NCI-H2029 treated with DMSO at 0.1 percent for 48 hours (cell line): ENCODE results near the gene CDC42BPB.
"Not testable (repeated sequence)": the region's sequence is repeated elsewhere in the genome, so short reads cannot be mapped to it uniquely, and the experiment has no call there.

ENCODE experiments used
- DNase-seq: peaks from one replicate; lab custom pipeline; 2025; lab: John Stamatoyannopoulos, UW

The CDC42BPB gene

DNA sequence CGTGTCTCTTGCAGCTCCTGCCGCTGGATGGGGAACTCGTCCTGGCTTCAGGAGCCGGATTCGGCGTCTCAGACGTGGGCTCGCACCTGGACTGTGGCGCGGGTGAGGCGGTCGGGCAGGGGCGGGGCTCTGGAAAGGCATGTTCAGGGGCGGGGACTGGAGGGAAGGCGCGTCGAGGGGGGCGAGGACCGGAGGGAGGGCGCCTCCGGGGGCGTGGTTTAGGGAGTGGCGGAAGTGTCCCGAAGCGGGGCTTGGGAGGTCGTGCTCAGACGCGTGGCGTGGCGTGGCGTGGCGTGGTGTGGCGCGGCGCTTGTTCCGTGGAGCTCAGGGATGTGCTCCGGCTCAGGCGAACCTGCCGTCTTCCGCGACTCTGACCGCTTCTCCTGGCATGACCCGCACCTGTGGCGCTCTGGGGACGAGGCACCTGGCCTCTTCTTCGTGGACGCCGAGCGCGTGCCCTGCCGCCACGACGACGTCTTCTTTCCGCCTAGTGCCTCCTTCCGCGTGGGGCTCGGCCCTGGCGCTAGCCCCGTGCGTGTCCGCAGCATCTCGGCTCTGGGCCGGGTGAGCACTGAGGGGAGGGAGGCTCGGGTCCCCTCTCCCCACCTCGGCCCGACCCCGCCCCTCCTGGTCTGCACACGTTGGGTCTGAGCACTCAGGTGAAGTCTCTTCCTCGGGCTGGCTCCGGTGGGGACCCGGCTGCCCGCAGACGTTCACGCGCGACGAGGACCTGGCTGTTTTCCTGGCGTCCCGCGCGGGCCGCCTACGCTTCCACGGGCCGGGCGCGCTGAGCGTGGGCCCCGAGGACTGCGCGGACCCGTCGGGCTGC, 128.7 kb downstream of the CDC42BPB start:
- DNase-seq = peak; percentile 3

DNA sequence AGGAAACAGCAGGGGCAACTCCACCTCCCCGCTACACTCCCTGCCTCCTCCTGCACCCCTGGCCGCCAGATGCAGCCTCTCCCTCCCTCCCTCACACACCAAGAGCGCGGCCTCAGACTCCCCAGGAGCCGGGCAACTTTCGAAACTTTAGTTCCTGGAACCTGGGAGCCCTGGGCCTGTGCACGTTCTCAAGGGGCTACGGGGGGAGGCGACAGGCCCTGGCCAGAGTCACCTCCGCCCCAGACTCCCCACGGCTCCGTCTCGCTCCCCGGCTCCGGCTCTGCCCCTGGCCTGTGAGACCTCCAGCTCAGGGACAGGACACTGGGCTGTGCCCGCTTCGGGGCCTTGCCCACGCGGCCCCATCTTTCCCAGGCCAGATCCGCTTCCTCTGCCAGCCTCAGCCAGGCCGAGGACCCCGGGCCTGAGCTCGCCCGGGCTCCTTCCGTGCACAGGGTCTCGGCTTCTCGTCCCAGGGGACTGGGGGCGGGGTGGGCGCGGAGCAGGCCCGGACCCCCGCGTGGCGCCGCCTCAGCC, 129.4 kb downstream of the CDC42BPB start:
- DNase-seq = no peak

DNA sequence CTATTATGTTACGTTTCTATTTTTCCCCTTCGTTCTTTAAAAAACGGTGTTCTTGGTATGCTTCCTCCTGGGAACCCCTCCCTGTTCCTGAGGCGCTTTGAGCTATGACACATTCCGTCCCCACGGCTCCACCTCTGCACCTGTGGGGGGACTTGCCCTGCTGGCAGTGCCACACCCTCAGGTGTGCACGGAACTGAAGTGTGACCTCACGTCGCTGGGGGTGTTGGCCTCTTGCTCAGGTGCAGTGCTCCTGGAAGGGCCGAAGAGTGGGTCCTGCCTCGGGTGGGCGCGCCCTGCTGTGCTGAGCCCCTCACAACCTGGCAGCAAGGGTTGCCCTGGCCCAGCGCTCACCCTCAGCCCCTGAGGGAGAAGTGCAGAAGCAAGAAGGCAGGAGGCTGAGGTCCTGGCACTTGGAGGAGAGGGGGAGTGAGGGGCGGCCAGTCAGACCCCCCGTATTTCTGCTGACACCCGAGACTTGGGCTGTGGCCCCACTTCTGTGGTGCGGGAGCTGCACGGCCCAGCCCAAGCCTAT, 129.9 kb downstream of the CDC42BPB start:
- no peak for DNase-seq

DNA sequence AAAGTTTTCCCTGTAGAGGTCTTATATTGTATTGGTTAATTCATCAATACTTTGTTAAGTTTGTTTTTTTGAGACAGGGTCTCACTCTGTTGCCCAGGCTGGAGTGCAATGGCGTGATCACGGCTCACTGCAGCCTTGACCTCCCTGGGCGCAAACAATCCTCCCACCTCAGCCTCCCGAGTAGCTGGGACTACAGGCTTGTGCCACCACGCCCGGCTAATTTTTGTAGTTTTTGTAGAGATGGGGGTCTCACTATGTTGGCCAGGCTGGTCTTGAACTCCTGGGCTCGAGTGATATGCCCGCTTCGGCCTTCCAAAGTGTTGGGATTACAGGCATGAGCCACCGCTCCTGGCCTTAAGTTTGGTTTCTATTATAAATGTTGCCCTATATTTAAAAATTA, 130.5 kb downstream of the CDC42BPB start:
- DNase-seq = not testable (repeated sequence)

DNA sequence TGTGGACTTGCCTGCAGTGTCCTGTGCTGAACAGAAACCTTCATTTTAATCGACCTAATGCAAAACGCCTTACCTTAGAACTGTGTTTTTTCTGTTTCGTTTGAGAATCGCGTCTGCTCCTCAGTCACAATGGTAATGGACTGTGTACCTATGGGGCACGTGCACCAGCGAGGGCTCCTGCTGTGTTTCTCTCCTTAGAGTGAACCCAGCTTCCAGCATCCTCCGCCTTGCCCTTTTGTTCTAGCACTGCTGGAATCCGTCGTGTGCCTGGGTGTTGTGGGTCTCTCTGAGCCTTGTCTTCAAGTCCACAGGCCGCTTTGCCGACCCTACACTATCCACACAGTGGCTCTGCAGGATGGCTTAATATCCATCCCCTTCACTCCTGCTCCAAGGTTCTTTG, 131.2 kb downstream of the CDC42BPB start:
- DNase-seq = no peak

DNA sequence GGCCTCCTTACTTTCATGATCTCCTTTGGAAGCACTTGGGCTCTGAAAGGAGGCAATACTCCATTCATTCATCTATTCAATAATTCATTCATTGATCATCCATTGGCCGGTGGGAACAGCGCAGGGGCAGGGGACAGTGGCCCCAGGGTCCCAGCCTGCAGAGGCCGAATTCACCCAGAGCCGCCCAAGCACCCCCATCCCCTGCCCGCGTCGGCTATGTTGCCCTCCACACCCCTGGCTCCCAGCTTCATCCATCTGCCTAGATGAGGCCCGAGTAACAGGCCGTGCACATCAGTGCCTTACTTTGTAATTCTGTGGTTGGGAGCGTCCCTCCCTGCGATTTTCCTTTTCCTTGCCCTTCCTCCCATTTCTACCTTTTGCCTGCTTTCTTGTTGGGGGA, 131.7 kb downstream of the CDC42BPB start:
- DNase-seq = no peak

DNA sequence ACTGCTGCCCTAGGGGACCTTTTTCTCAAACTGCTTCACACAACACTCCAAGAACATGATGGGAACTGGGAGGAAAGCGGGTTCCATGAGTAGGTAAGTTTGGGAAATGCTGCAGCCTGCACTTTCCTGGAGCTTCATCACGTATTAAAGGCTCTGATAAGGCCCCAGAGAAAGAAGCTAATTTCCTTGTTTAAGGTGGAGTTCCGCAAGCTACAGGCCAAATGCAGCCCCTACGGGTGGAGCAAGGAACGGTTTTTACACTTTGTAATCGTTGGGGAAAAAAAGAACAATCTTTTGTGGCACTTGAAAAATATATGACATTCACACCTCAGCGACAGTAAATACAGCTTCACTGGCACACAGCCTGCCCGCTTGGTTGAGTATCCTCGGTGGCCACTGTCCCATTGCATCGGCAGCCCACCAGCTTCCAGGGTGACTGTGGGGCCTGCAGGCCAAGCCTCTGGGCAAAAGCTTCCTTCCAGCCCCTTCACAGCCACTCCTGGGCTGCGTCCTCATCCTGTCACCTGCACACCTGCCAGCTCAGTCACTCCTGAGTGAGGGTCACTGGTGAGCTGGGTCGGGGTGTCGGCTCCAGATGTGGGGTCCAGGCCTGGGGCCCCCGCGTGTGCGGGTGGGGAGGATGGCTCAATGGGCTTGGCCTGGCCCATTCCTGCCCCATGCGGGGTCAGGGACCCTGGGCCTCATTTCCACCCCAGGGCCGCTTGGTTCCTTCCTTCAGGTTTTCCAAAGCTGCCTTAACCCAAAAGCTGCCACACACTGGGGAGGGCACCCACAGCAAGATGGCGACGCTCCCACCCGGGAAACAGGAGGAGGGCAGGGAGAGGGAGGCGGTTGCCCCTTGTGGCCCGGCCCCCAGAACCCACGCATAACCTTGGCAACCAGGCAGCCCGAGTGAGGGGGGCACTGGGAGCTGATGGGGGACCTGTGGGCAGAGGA, 132.4 kb downstream of the CDC42BPB start:
- no peak for DNase-seq

DNA sequence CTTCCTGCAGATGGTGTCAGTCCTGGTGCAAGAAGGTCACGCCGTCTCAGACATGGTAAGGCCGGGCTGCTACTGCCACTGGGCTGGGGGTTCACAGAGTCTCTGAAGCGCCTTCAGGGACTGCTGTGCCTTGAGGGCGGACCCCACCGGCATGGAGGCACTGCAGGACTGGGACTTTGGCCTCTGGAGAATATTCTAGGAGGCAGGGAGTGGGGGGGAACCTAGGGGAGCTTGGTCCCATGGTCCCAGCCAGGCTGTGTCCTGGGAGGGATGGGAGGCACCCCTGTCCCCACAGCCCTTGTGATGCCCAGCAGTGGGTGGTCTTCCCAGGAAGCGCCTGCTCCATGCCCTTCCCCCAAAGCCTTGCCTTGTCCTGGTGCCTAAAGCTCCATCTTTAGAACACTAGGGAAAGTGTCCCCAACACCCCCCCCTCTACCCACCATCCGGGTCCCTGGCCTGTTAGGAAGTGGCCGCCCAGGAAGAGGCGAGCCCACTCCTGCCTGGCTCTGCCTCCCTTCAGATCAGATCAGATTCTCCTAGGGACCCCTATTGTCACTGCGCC, 133.3 kb downstream of the CDC42BPB start:
- no peak for DNase-seq

DNA sequence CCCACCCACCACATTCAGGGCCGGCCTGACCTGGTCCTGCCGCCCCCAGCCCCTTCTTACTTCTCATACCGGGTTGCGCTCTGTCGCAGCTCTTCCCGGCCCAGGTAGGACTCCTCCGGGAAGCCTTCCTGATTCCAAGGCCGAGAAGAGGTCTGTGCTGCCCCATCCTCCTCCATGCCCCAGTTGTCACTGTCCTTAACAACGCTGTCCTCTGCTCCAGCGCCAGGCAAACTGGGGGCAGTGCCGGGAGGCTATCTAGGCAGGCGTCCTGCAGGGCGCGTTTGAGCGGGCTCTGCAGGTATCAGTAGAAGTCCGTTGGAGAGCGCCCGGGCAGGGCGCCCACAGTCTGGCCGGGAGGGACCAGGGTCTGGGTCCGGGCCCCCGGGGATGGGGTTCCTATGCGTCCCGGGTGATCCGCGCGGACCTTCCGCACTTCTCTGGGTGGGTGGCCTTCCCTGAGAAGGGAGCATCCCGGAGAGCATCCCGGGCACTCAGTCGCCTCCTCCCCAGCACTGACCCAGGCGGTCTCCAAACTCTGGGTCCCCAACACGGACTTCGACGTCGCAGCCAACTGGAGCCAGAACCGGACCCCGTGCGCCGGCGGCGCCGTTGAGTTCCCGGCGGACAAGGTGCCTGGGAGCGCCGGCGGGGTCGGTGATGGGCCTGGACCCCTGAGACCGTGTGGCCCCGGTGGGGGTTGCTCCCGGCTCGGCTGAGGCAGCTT, 134.0 kb downstream of the CDC42BPB start:
- DNase-seq = no peak

DNA sequence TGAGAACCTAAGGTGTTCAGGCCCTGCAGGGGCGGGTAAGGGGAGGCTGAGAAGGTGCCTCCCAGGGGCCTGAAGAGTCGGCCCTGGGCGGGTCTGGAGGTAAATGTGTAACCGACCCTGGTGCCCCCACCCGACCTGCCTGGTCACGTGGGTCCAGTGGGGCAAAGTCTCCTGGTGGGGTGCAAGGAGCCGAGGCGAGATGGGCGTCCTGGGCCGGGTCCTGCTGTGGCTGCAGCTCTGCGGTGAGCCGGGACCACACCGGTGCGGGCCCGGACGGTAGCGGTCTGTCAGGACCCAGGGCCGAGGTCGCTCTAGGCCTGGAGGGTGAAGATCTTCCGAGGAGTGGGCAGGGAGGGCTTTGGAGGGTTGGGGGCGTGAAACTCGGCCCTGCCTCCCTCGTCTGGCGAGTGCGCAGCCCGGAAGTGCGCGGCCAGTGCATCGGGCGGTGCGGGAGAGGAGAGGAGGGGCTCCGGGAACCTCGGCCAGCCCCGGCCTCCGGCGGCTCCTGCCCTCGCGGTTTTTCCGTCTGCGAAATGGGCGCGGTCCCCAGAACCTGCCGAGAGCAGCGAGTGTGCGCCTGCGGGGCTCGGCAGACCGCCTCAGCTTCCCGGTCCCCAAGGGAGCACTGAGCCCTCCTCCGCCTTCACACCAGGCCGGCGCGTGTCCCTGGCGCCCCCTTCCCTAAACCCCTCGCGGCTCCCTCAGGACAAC, 134.7 kb downstream of the CDC42BPB start, which contains the start of gene AMN:
TSS of gene AMN (plus strand) at position 174 of the 711 bp plus-strand sequence. CDS start at position 200, 26 bp downstream.
- no peak for DNase-seq

DNA sequence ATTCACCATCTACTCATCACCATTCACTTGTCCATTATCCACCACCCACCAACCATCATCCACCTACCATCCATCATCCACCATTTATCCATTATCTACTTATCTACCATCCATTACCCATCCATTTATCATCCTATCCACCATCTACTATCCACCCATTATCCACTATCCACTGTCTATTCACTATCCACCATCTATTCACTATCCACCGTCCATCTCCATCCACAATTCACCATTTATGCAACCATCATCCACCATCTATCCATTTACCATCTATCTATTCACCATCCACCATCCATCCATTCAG, 136.4 kb downstream of the CDC42BPB start:
- no peak for DNase-seq

DNA sequence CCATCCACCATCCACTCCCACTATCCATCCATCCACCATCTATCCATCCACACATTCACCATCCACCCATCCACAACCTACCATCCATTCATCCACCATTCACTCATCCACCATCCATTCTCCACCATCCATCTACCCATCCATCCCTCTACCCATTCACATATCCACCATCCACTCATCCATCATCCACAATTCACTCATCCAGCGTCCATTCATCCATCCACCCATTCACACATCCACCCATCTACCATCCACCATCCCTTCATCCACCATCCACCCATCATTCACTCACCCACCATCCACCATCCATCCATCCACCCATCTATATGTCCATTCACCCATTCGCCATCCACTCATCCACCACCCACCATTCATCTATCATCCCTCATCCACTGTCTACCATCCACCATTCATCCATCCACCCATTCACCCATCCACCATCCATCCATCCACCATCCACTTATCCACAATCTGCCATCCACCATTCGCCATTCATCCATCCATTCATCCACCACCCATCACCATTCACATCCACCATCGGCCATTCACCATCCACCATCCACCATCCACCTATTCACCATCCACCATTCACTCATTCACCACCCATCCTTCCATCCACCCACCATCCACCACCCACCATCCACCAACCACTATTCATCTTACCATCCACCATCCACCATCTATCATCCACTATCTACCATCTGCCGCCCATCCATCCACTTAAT, 136.9 kb downstream of the CDC42BPB start:
- no peak for DNase-seq

DNA sequence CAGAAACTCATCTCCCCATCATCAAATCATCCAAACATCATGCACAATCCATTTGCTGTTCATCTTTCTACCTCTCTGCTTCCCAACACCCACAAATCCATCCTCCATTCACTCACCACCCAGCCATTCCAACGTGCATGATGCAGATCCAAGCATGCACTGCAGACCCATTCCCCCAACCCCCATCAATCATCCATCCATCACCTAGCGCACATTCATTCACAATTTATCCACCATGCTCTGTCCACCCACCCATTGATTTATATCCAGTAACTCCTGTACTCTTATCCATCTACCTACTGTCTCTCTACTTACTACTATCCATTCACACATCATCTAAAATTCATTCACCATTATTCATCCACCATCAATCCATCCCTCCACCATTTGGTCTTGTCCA, 138.9 kb downstream of the CDC42BPB start:
- DNase-seq = no peak

DNA sequence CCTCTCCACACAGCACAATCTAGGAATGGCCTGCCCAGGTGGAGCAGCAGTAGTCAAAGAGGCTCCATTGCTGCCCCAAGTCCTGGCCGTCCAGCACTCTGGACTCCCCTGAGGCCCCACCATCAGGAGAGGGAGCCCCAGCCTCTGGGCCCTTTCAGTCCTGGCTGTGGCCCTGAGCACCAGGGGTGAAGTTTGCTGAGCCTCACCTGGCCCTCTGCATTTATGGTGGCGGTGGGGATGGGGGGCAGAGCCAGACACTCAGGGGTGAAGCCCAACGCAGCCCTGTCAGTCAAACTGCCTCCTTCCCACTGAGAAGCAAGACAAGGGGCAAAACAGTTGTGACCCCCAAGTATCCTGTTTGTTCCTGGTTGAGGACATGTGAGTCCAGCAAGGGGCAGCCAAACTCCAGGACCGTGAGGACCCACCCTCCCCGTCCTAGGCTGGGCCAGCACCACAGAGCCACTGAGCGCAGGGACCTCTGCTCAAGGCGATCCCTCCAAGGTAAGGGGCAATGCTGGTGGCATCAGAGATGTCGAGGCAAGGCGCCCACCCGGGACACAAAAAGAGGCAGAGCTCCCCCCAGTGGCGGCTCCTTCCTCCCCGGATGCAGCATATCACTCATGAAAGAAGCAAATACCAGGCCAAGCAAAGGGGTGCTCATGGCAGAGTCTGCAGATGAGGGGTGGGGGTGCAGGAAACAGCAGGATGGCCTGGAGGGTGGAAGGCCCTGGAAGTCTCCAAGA, 139.7 kb downstream of the CDC42BPB start:
- DNase-seq = no peak

DNA sequence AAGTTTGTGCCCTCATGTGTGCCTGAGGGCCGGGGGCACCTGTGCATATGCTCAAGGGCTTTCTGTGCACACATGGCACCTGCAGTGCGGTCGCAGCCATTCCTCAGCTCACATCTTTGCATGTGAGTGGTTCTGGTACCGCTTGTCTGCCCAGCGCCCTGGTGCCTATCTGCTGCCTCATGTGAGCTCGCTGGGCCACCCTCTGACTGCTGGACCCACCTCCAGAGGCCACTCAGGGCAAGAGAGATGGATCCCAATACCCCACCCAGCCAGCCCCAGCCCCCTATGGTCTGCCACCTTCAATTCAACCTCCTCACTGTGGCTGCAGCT, 140.3 kb downstream of the CDC42BPB start:
- DNase-seq = no peak

DNA sequence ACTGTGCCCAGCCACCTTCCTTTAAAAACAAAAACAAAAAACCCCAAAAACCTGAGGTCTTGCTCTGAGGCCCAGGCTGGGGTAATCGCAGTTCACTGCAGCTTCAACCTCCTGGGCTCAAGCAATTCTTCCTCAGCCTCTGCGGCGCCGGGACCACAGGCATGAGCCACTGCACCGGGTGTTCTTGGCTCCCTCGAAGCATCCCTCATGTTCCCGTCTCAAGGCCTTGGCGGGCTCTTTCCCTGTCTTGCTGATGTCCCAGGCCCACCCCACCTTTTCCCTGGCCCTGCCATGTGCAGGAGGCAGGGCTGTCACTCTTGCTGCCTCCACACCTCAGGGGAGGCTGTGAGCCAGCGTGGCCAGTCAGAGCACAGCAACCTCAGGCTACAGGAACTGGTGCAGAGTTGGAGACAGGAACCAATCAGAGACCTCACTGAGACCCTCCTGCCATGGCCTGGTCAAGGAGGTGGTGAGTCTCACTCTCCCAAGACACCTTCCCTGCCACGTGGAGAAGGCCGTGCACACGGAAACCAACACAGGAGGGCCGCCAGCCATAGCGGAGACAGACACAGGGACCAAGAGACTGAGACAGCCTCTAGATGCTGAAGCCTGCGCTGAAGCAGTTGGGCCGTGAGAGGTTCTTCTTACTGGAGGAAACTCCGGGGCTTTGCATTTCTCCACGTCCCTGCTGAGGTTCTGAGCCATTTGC, 140.8 kb downstream of the CDC42BPB start:
- DNase-seq = no peak

DNA sequence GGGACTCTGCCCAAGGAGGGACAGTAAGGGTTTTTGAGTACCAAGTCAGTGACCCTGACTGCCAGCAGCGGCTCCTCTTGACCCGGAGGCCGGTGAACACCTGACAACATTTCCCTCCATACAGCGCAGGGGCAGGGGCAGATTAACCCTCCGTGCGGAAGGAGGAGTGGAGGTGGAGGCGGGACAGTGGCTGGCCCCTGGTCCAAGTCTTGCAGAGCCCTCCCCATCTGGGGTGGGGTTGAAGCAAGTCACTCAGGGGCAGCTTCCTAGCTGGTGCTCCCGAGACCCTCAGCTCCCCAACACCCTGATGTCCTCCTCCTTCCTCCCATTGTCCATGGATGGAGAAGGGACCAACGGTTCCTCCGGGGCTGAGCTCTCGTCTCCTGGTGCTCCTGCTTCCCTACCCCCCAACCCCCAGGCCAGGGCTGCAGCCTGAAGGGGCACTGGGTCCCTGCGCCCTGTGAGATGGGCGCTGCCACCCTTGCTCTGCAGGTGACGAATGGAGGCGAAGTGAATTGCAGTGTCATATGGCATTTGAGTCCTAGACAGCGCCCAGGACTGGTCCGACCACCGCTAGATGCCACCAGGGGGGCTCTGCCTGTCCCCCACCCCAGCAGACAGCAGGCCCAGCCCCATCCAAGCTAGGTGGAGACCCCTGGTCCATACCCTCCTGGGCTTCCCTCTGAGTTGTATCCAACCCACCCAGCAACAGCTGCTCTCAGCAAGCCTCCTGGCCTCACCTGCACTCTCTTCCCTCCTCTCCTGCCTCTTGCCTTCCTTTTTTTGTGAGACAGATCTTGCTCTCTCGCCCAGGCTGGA, 141.8 kb downstream of the CDC42BPB start:
- DNase-seq = no peak
